Measurements from ENCODE around the gene URI1. TPM values are rescaled to one million over a fixed set of nuclear protein-coding genes. Genes with fewer than 3 reads are reported as not detected.

Gene URI1
- total and polyA plus RNA-seq, 2 of the 8 experiments (the other 6 are each of a cell fraction or from before 2014, with no cell fraction given): 27.7 to 64.3 TPM

DNA sequence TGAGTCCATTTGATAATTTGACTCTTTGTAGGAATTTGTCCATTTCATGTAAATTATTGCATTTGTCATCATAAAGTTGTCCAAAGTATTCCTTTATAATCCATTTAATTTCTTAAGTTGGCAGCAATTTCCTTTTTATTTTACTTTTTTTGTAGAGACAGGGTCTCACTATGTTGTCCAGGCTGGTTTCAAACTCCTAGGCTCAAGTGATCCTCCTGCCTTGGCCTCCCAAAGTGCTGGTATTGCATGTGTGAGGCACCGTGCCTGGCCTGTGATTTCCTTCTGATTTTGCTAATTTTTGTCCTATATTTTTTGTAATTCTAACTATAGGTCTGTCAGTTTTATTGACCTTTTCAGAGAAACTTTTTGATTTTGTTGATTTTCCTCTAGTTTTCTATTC lies 84.9 kb downstream of the URI1 start:
- ChIA-PET POLR2A (ENCODE audit: partially characterized antibody) (no interaction called here), CTCF (ENCODE audit: partially characterized antibody) (interaction anchor here (1.0 kb wide), 1 partner anchor 39 kb away, joined by 3 read pairs; no protein-coding TSS in a partner anchor)
- Histone ChIP-seq H3K27me3 (replicated peaks in 1 of 4; ENCODE audit: control insufficient read depth in 3 of 4, extremely low read depth in 1 of 4, insufficient read depth in 3 of 4, low read length in 3 of 4) (no peaks in the 10 kb centered on the region), H3K36me3 (ENCODE audit: control insufficient read depth in 2 of 4, insufficient read depth in 4 of 4, low read length in 3 of 4) (no peaks in the 10 kb centered on the region), H3K4me1 (replicated peaks in 1 of 4; ENCODE audit: control insufficient read depth in 3 of 4, insufficient read depth in 4 of 4, low read length in 3 of 4) (no peaks in the 10 kb centered on the region), H2BK20ac (ENCODE audit: low read length) (no peak overlapping the region), H3K23me2 (ENCODE audit: low read depth, low read length) (no peaks in the 10 kb centered on the region), H3K79me1 (ENCODE audit: low read depth, low read length) (no peaks in the 10 kb centered on the region), H3K9ac (replicated peaks in 1 of 4; ENCODE audit: extremely low read depth in 1 of 4, low read depth in 3 of 4, low read length in 3 of 4) (no peak overlapping the region), H2BK120ac (replicated peaks; ENCODE audit: low read depth, low read length) (no peak overlapping the region), H3K18ac (ENCODE audit: extremely low read depth, low read length) (no peak overlapping the region), H3K9me3 (ENCODE audit: insufficient read depth in 2 of 2, low read depth in 1 of 2, low read length in 1 of 2) (no peaks in the 10 kb centered on the region), H3K79me2 (ENCODE audit: control insufficient read depth in 1 of 2, insufficient read depth in 2 of 2, low read length in 2 of 2) (no peaks in the 10 kb centered on the region), H3K23ac (ENCODE audit: insufficient read length) (no peak overlapping the region), H4K91ac (replicated peaks; ENCODE audit: insufficient read length, low read length) (no peak overlapping the region), H4K8ac (ENCODE audit: extremely low read depth, insufficient read depth, low read length) (no peak overlapping the region), H4K5ac (ENCODE audit: insufficient read length, low read depth, low read length) (no peak overlapping the region), H4K20me1 (replicated peaks in 1 of 2; ENCODE audit: control insufficient read depth in 1 of 2, insufficient read depth in 2 of 2, low read length in 2 of 2) (no peaks in the 10 kb centered on the region), H3K56ac (replicated peaks; ENCODE audit: insufficient read length, low read depth, low read length) (no peak overlapping the region), H3K14ac (ENCODE audit: insufficient read length) (no peak overlapping the region), H2BK12ac (ENCODE audit: low read depth, low read length) (no peak overlapping the region), H2BK5ac (ENCODE audit: low read depth, low read length) (no peak overlapping the region), H2AFZ (ENCODE audit: low read length) (no peak overlapping the region), H3K27ac (ENCODE audit: low read depth, low read length) (no peak overlapping the region), H3K4me3 (ENCODE audit: extremely low read depth in 1 of 4, insufficient read depth in 2 of 4, low read depth in 3 of 4, low read length in 4 of 4) (no peak overlapping the region), H3K4me2 (ENCODE audit: insufficient read depth in 1 of 2, low read depth in 2 of 2, low read length in 2 of 2) (no peak overlapping the region), H2BK15ac (ENCODE audit: low read length) (no peak overlapping the region), H3K4ac (replicated peaks; ENCODE audit: insufficient read length, low read depth, low read length) (no peak overlapping the region), H2AK5ac (ENCODE audit: low read depth, low read length) (no peak overlapping the region)
- FAIRE-seq (no peak), DNase-seq (ENCODE audit: low read depth in 1 of 2, low spot score in 2 of 2) (no peak)
- 96% methylated on average over 1 of the region's 1 CpG; no CpG with 5 or more reads in 1 of the 2 experiments for WGBS, 2 experiments (ENCODE audit: extremely low coverage in 1 of 2, insufficient coverage in 1 of 2, insufficient read length in 1 of 2, insufficient replicate concordance in 2 of 2, low coverage in 1 of 2, low lambda C conversion rate in 2 of 2, missing lambda C conversion rate in 1 of 2)
- TF ChIP-seq ASH2L (IDR thresholded peaks at IDR 0.05; ENCODE audit: low read length): no peak
- TF ChIP-seq EZH2 (IDR thresholded peaks at IDR 0.05; ENCODE audit: low read depth, low read length, severe bottlenecking): no peak
- TF ChIP-seq E2F6 (IDR thresholded peaks at IDR 0.05): no peak
- no peak for TF ChIP-seq PHF8 (conservative IDR thresholded peaks at IDR 0.05; ENCODE audit: low read depth, low read length)

Data from H1 (cell line).